GOT3 (cell line): ENCODE measurements around the gene CKB.

Experiments
- DNase-seq: peaks from one replicate; lab custom pipeline; 2025; ENCODE audit warnings: mixed read lengths; lab: John Stamatoyannopoulos, UW

Gene CKB

GRCh38 chr14:103485504-103485903, 37.1 kb downstream of the CKB start:
- no peak for DNase-seq

- peak; percentile 1 for DNase-seq
These were observed 39.0 kb downstream of the CKB start for GRCh38 chr14:103483600-103483999.

- no peak for DNase-seq
These were observed 42.0 kb downstream of the CKB start for GRCh38 chr14:103480595-103480994.

GRCh38 chr14:103476631-103477030, 46.0 kb downstream of the CKB start:
- DNase-seq = no peak

- no peak for DNase-seq
These were observed 46.6 kb downstream of the CKB start for GRCh38 chr14:103476065-103476464.

- DNase-seq = no peak
These were observed 47.7 kb downstream of the CKB start for GRCh38 chr14:103474893-103475292.

GRCh38 chr14:103472939-103473338, 49.7 kb downstream of the CKB start:
- no peak for DNase-seq
